Activated T-cell treated with anti-CD3 and anti-CD28 coated beads for 1 hour (primary cell): Measurements from ENCODE around the gene IL6ST.
"Not testable (repeated sequence)": the region's sequence is repeated elsewhere in the genome, so short reads cannot be mapped to it uniquely, and the experiment has no call there.

Experiments
- DNase-seq: peaks from one replicate; pipeline ENCODE4 v3.0.0-alpha.2; 2020; ENCODE audit warnings: low read depth

The IL6ST gene

GRCh38 chr5:55994495-55994997 lies at the start of gene IL6ST:
Gene IL6ST, minus strand, starts transcription at chr5:55994963. Its CDS starts 18,685 bp downstream, at chr5:55976278.
- peak; percentile 30 for DNase-seq

- DNase-seq, result no peak
Observed at GRCh38 chr5:56039985-56040384, 45.2 kb upstream of the IL6ST start.

DNA sequence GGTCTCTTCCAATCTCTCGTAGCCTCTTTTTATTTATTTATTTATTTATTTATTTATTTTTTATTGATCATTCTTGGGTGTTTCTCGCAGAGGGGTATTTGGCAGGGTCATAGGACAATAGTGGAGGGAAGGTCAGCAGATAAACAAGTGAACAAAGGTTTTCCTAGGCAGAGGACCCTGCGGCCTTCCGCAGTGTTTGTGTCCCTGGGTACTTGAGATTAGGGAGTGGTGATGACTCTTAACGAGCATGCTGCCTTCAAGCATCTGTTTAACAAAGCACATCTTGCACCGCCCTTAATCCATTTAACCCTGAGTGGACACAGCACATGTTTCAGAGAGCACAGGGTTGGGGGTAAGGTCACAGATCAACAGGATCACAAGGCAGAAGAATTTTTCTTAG lies 43.4 kb upstream of the IL6ST start:
- DNase-seq, result not testable (repeated sequence)

GRCh38 chr5:56037531-56038010 lies 42.8 kb upstream of the IL6ST start:
- DNase-seq, result no peak

GRCh38 chr5:56035394-56035793 lies 40.6 kb upstream of the IL6ST start:
- not testable (repeated sequence) for DNase-seq

- not testable (repeated sequence) for DNase-seq
Observed at GRCh38 chr5:56029871-56030630, 35.3 kb upstream of the IL6ST start.

GRCh38 chr5:56029457-56029856 lies 34.7 kb upstream of the IL6ST start:
- no peak for DNase-seq

DNA sequence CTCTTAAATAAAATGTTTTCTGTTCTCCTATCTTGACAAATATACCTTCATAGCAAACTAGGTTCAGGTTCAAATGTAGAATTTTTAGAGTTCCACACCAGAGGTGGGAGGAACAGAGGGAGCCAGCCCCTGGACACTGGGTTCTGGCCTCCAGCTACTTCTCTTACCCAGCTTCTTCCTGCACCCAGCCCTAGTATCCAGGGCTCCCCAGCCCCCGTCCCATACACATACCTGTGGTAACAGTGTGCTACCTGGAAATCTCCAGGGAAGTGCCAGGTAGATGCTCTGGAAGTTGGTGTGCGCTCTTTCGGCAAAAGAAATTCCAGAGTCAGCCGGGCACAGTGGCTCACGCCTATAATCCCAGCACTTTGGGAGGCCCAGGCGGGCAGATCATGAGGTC lies 33.9 kb upstream of the IL6ST start:
- no peak for DNase-seq

- no peak for DNase-seq
Observed at GRCh38 chr5:56026863-56027300, 32.1 kb upstream of the IL6ST start.

DNA sequence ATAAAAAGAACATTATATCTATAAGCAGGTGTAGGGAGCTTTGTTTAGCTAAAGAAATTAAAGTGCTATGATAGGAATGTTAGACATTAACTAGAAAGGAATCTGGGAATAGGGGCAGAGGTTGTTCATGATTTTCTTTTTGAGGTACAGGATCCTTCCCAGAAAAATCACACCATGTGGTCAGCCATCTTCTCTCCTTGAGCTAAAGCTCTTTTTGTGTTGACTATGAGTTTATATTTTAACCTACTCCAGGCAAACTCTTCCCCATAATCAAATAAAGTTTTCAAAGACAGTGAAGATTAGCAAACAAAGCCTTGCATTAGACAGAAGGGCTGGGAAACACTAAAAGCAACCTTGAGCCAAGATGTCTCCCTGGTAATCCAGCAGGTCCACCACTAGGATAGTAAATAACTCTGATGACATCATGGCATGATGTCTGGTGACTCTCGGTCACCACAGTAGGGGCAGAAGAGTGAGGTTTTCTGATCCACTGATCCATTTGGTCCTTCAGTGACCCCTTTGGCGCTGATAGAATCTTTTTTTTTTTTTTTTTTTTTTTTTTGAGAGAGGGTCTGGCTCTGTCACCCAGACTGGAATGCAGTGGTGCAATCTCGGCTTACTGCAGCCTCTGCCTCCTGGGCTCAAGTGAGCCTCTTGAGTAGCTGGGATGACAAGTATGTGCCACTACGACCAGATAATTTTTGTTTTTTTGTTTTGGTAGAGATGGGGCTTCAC lies 30.6 kb upstream of the IL6ST start:
- DNase-seq, result no peak

DNA sequence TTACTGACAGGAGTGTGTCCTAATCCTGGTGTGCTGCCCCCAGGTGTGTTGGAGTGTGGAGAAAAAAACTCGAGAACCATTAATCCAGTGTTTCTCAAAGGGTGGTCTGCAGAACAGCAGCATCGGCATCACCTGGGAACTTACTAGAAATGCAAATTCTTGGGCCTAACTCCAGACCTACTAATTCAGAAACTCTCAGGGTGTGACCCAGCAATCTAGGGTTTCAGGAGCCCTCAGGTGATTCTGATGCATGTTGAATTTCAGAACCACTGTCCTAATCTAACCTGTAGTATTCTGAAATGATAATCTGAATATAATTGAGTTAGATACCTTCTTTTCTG lies 30.0 kb upstream of the IL6ST start:
- DNase-seq, result no peak

GRCh38 chr5:56023296-56023695 lies 28.5 kb upstream of the IL6ST start:
- DNase-seq, result no peak

- DNase-seq, result no peak
Observed at GRCh38 chr5:56019306-56020272, 24.8 kb upstream of the IL6ST start.

DNA sequence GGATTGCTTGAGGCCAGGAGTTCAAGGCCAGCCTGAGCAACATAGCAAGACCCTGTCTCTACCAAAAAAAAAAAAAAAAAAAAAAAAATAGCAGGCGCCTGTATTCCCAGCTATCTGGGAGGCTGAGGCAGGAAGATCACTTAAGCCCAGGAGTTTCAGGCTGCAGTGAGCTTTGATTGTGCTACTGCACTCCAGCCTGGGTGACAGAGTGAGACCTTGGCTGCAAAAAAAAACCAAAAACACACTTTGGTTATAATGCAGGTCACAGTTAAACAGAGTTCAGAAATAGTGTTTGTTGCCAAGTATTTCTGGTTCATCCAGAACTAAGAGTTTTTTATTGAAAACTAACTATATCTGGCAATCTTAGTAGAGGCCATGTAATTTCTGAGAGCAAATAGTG lies 24.1 kb upstream of the IL6ST start:
- DNase-seq, result no peak

DNA sequence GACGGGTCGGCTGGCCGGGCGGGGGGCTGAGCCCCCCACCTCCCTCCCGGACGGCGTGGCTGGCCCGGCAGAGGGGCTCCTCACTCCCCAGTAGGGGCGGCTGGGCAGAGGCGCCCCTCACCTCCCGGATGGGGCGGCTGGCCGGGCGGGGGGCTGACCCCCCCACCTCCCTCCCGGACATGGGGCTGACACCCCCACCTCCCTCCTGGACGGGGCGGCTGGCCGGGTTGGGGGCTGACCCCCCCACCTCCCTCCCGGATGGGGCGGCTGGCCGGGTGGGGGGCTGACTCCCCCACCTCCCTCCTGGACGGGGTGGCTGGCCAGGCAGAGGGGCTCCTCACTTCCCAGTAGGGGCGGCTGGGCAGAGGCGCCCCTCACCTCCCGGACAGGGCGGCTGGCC lies 19.9 kb upstream of the IL6ST start:
- DNase-seq, result not testable (repeated sequence)

- not testable (repeated sequence) for DNase-seq
Observed at GRCh38 chr5:56013939-56014338, 19.2 kb upstream of the IL6ST start.

DNA sequence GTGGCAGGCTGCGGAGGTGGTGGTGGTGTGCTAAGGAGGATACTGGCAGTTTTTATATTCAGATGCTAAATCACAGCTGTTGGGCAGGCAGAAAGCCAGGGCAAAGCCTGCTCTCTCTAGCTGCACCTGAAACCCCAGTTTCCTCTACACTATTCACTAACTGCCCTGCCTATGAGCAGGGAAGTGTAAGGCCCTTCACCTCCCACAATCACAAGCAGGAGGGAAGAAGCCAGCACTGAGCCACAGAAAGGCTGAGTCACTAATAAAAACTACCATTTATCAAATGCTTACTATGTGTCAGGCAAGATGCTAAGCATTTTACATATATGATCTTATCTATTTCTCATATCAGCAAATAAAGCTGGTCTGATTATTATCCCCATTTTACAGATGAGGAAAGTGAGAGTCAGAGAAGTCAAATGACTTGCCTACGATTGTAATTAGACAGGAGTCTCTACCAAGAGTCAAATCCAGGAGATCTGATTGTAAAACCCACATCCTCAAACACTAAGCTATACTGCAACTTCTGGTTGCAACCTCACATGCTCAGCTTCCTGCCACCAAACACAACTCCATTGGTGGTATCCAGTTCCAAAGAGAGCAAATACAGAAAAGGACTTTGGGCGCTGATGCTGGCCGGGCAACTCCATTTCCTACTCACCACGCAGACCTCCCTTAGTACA lies 17.7 kb upstream of the IL6ST start:
- no peak for DNase-seq

GRCh38 chr5:56011835-56012234 lies 17.1 kb upstream of the IL6ST start:
- DNase-seq, result no peak

DNA sequence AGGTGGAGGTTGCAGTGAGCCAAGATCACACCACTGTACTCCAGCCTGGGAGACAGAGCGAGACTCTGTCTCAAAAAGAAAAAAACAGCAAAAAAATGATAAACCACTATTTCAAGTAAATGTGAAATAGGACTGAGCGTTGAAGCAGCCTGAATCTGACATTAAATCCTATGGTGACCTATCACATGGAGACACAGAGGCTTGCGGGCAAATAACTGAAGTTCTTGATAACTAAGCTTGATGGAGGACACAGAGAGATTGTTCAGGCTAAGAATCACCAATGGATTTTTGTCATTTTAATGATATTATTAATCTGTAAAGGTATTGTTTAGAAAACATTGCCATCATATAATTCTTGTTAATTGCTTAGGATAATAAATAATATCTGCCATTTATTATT lies 15.7 kb upstream of the IL6ST start:
- DNase-seq, result no peak

DNA sequence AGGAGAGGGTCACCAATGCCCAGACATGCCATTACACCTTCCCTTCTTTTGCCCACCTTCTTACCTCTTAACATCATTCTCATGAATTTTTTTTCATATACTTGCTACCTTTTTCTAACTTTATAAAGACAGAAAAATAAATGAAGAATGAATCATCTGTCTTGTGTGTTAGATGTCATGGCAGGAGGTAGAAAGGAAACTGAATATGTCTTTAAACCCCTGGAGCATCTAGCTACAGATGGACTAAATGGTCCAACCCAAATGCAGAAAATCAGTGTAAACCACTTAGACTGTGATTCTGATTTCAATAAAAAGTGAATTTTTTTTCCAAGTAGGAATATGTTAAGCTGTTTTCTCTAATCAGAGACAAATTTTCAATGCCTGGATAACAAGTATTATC lies 11.8 kb upstream of the IL6ST start:
- no peak for DNase-seq

DNA sequence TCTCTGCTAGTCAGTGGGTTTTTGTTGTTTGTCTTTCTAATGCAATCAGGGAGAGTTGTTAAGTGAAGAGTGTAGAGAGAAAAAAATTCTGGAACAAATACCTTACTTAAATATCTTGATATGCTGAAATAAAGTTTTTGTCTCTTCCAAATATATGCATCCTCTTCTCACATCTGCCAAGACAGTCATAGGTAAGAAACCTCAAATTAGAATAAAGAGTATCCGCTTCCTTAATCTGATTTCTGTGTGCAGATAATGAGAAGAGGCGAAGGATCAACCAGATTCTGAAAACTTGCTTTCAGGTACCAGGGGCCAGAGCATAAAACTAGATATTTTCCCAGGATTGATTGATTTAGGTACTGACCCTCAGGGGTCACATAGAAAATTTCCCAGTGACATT lies 11.3 kb upstream of the IL6ST start:
- no peak for DNase-seq
